ENCODE results near the gene GSTM3.

The GSTM3 gene

GRCh38 chr1:109763646-109764415, 23.0 kb upstream of the GSTM3 start, which contains the start of gene EPS8L3:
Gene EPS8L3 (minus strand): TSS chr1:109763923. CDS start chr1:109761749, 2,174 bp downstream.
- no peak for TF ChIP-seq CTCF (IDR thresholded peaks at IDR 0.05; ENCODE audit: insufficient read depth, missing control alignments)
- DNase-seq (ENCODE audit: insufficient read length, low spot score) = no peak
- no peak for FAIRE-seq

- no peak for FAIRE-seq
- DNase-seq (ENCODE audit: insufficient read length, low spot score) = no peak
- no peak for TF ChIP-seq CTCF (IDR thresholded peaks at IDR 0.05; ENCODE audit: insufficient read depth, missing control alignments)
These were observed 22.2 kb upstream of the GSTM3 start for GRCh38 chr1:109762821-109763645.

GRCh38 chr1:109762039-109762585, 21.3 kb upstream of the GSTM3 start:
- DNase-seq (ENCODE audit: insufficient read length, low spot score) = no peak
- FAIRE-seq = no peak
- no peak for TF ChIP-seq CTCF (IDR thresholded peaks at IDR 0.05; ENCODE audit: insufficient read depth, missing control alignments)

- no peak for FAIRE-seq
- no peak for TF ChIP-seq CTCF (IDR thresholded peaks at IDR 0.05; ENCODE audit: insufficient read depth, missing control alignments)
- no peak for DNase-seq (ENCODE audit: insufficient read length, low spot score)
These were observed 20.6 kb upstream of the GSTM3 start for GRCh38 chr1:109761227-109762038.

GRCh38 chr1:109760581-109761226, 19.9 kb upstream of the GSTM3 start:
- no peak for TF ChIP-seq CTCF (IDR thresholded peaks at IDR 0.05; ENCODE audit: insufficient read depth, missing control alignments)
- no peak for FAIRE-seq
- DNase-seq (ENCODE audit: insufficient read length, low spot score) = no peak

- no peak for TF ChIP-seq CTCF (IDR thresholded peaks at IDR 0.05; ENCODE audit: insufficient read depth, missing control alignments)
- DNase-seq (ENCODE audit: insufficient read length, low spot score) (no peak), FAIRE-seq (no peak)
These were observed 18.9 kb upstream of the GSTM3 start for GRCh38 chr1:109759513-109760334.
